ENCODE results near the gene SLCO3A1. TPM values are rescaled to one million over a fixed set of nuclear protein-coding genes. Genes with fewer than 3 reads are reported as not detected.

Gene SLCO3A1
- total and polyA plus RNA-seq, 2 of the 8 experiments (the other 6 are each of a cell fraction or from before 2014, with no cell fraction given) = 15.1 to 20.4 TPM

GRCh38 chr15:91865486-91865885, 12.0 kb downstream of the SLCO3A1 start (continued):
- TF ChIP-seq SIN3A (conservative IDR thresholded peaks at IDR 0.05 in 1 of 2, IDR thresholded peaks at IDR 0.05 in 1 of 2; ENCODE audit: low read depth in 1 of 2, low read length in 2 of 2) (no peak), SP1 (IDR thresholded peaks at IDR 0.05; ENCODE audit: low read depth, low read length) (no peak), EP300 (IDR thresholded peaks at IDR 0.05; ENCODE audit: borderline replicate concordance in 1 of 2, low read depth in 2 of 2, low read length in 2 of 2) (no peak), HDAC2 (IDR thresholded peaks at IDR 0.05; ENCODE audit: borderline replicate concordance in 1 of 2, low read depth in 2 of 2, low read length in 2 of 2) (no peak), ZNF274 (IDR thresholded peaks at IDR 0.05; ENCODE audit: borderline replicate concordance, extremely low read depth, low read length) (no peak), YY1 (IDR thresholded peaks at IDR 0.05; ENCODE audit: low read depth, low read length) (no peak)
